CD4-positive, alpha-beta T cell treated with Interleukin-4 for 4 hours (primary cell): Measurements from ENCODE around the gene TTYH1.
"Not testable (repeated sequence)": the region's sequence is repeated elsewhere in the genome, so short reads cannot be mapped to it uniquely, and the experiment has no call there.

ENCODE experiments used
- DNase-seq: peaks from one replicate; pipeline ENCODE4 v3.0.0-alpha.2; 2020

TTYH1 gene

GRCh38 chr19:54415208-54415900 is at the start of gene TTYH1:
Gene TTYH1 (plus strand): TSS chr19:54415464. CDS start chr19:54415553, 89 bp downstream.
- no peak for DNase-seq

- not testable (repeated sequence) for DNase-seq
These were observed 49.5 kb upstream of the TTYH1 start for GRCh38 chr19:54365798-54366197.

GRCh38 chr19:54366811-54367210 is 48.5 kb upstream of the TTYH1 start:
- no peak for DNase-seq

GRCh38 chr19:54369082-54369687 is 46.1 kb upstream of the TTYH1 start:
- no peak for DNase-seq

- DNase-seq = not testable (repeated sequence)
These were observed 45.4 kb upstream of the TTYH1 start for GRCh38 chr19:54369688-54370433.

GRCh38 chr19:54370434-54370796 is 44.8 kb upstream of the TTYH1 start:
- peak; percentile 62 for DNase-seq

GRCh38 chr19:54371453-54371852 is 43.8 kb upstream of the TTYH1 start:
- not testable (repeated sequence) for DNase-seq

- DNase-seq = no peak
These were observed 41.3 kb upstream of the TTYH1 start for GRCh38 chr19:54373781-54374631.

- DNase-seq = not testable (repeated sequence)
These were observed 39.9 kb upstream of the TTYH1 start for GRCh38 chr19:54375181-54375938.

- DNase-seq = no peak
These were observed 38.5 kb upstream of the TTYH1 start for GRCh38 chr19:54376610-54377285.

GRCh38 chr19:54379187-54379678 is 36.0 kb upstream of the TTYH1 start:
- no peak for DNase-seq

- DNase-seq = no peak
These were observed 34.4 kb upstream of the TTYH1 start for GRCh38 chr19:54380897-54381296.

- DNase-seq = not testable (repeated sequence)
These were observed 33.2 kb upstream of the TTYH1 start for GRCh38 chr19:54382041-54382440.

- DNase-seq = no peak
These were observed 31.9 kb upstream of the TTYH1 start for GRCh38 chr19:54383330-54383729.

- DNase-seq = peak; percentile 37
These were observed 27.1 kb upstream of the TTYH1 start for GRCh38 chr19:54387991-54388801.

- no peak for DNase-seq
These were observed 26.5 kb upstream of the TTYH1 start for GRCh38 chr19:54388802-54389139.

GRCh38 chr19:54389553-54389952 is 25.7 kb upstream of the TTYH1 start:
- peak; percentile 31 for DNase-seq

GRCh38 chr19:54390942-54391577 is 24.2 kb upstream of the TTYH1 start:
- peak; percentile 69 for DNase-seq

GRCh38 chr19:54391589-54392061 is 23.6 kb upstream of the TTYH1 start:
- no peak for DNase-seq

GRCh38 chr19:54392105-54392504 is 23.2 kb upstream of the TTYH1 start:
- DNase-seq = no peak
